Fibroblast of lung (primary cell): Measurements from ENCODE around the gene SLC25A51. TPM values are rescaled to one million over a fixed set of nuclear protein-coding genes. Genes with fewer than 3 reads are reported as not detected.
A peak's percentile ranks its signal among the peaks of the same experiment; 100 is the strongest.

Source experiments
- DNase-seq, 2 donors: peaks; one replicate each; pipeline versions ENCODE4 v3.0.0 to v3.0.0-alpha.2; 2010; ENCODE audit warnings: low read depth in 2 of 2
- H2AFZ ChIP-seq: 2 replicates; pipeline ENCODE4 v1.5.1; 2012; ENCODE audit warnings: low read length, control low read depth, inconsistent platforms
- H3K27ac ChIP-seq: 2 replicates; pipeline ENCODE4 v1.5.1; 2011; ENCODE audit warnings: low read length, control low read depth; ENCODE audit not compliant: insufficient read depth
- H3K27me3 ChIP-seq: 2 replicates; pipeline ENCODE4 v1.5.1; 2011; ENCODE audit warnings: mild to moderate bottlenecking, low read length; ENCODE audit not compliant: control insufficient read depth, insufficient read depth
- H3K36me3 ChIP-seq: 2 replicates; pipeline ENCODE4 v1.5.1; 2011; ENCODE audit warnings: low read length; ENCODE audit not compliant: control insufficient read depth, insufficient read depth
- H3K4me1 ChIP-seq: 2 replicates; pipeline ENCODE4 v1.5.1; 2011; ENCODE audit warnings: low read length; ENCODE audit not compliant: control insufficient read depth, insufficient read depth; ENCODE audit errors: extremely low read depth
- H3K4me2 ChIP-seq: 2 replicates; pipeline ENCODE4 v1.5.1; 2011; ENCODE audit warnings: low read length, control low read depth; ENCODE audit not compliant: insufficient read depth; ENCODE audit errors: extremely low read depth
- H3K4me3 ChIP-seq, 4 experiments: fragments of 200-600 bp in 1 of 4; sonication (generic) in 1 of 4; replicated peaks in 1 of 4; 2 replicates each; pipeline ENCODE4 v1.5.1; 2011 to 2016; ENCODE audit warnings: low read length in 4 of 4, low read depth in 3 of 4, mild to moderate bottlenecking in 3 of 4, control low read depth in 2 of 4, inconsistent platforms in 1 of 4, mixed read lengths in 1 of 4; ENCODE audit not compliant: insufficient read depth in 1 of 4; ENCODE audit errors: control extremely low read depth in 1 of 4
- H3K79me2 ChIP-seq: 2 replicates; pipeline ENCODE4 v1.5.1; 2012; ENCODE audit warnings: mild to moderate bottlenecking, low read length, inconsistent platforms; ENCODE audit not compliant: control insufficient read depth, insufficient read depth
- H3K9ac ChIP-seq: 2 replicates; pipeline ENCODE4 v1.5.1; 2011; ENCODE audit warnings: mild to moderate bottlenecking, low read length, control low read depth; ENCODE audit not compliant: insufficient read depth
- H3K9me3 ChIP-seq: 2 replicates; pipeline ENCODE4 v1.5.1; 2012; ENCODE audit warnings: low read depth, low read length; ENCODE audit not compliant: control insufficient read depth, insufficient read depth
- H4K20me1 ChIP-seq: 2 replicates; pipeline ENCODE4 v1.5.1; 2011; ENCODE audit warnings: low read length; ENCODE audit not compliant: control insufficient read depth, insufficient read depth; ENCODE audit errors: extremely low read depth
- EZH2 ChIP-seq: IDR thresholded peaks from 2 replicates; pipeline ENCODE4 v1.5.1; 2012; ENCODE audit warnings: low read length, control low read depth, mild to moderate bottlenecking; ENCODE audit errors: missing control alignments
- polyA plus RNA-seq, 2 donors: library from polyadenylated mRNA; depleted of rRNA in 1 of 2; stranded (reverse) in 1 of 2; unstranded in 1 of 2; fragments of >200 nt; gene quantifications; 2 replicates each; pipeline ENCODE4 v1.2.1, GENCODE V29; 2011 to 2012; ENCODE audit warnings: missing spikeins in 1 of 2
- total RNA-seq: library from RNA; depleted of rRNA; stranded (reverse); fragments of >200 nt; gene quantifications from 2 replicates; pipeline ENCODE4 v1.2.1, GENCODE V29; 2014
- TF ChIP-seq, protein P1 (sequence below), 2 donors: IDR thresholded peaks in 1 of 2; conservative IDR thresholded peaks in 1 of 2; 1 replicate in 1 of 2; 2 replicates in 1 of 2; pipeline ENCODE4 v1.5.1; 2011 to 2012; ENCODE audit warnings: low read length in 2 of 2, control low read depth in 1 of 2, inconsistent platforms in 1 of 2, low read depth in 1 of 2, mild to moderate bottlenecking in 1 of 2

Gene SLC25A51
- total and polyA plus RNA-seq, 2 donors (not counting 1 experiment from before 2014, with no cell fraction given): 39.3 to 100 TPM

GRCh38 chr9:37951671-37952449 lies 47.9 kb upstream of the SLC25A51 start:
- TF ChIP-seq, protein P1, sequence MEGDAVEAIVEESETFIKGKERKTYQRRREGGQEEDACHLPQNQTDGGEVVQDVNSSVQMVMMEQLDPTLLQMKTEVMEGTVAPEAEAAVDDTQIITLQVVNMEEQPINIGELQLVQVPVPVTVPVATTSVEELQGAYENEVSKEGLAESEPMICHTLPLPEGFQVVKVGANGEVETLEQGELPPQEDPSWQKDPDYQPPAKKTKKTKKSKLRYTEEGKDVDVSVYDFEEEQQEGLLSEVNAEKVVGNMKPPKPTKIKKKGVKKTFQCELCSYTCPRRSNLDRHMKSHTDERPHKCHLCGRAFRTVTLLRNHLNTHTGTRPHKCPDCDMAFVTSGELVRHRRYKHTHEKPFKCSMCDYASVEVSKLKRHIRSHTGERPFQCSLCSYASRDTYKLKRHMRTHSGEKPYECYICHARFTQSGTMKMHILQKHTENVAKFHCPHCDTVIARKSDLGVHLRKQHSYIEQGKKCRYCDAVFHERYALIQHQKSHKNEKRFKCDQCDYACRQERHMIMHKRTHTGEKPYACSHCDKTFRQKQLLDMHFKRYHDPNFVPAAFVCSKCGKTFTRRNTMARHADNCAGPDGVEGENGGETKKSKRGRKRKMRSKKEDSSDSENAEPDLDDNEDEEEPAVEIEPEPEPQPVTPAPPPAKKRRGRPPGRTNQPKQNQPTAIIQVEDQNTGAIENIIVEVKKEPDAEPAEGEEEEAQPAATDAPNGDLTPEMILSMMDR (conservative IDR thresholded peaks at IDR 0.05 in 1 of 2, IDR thresholded peaks at IDR 0.05 in 1 of 2; ENCODE audit: low read depth in 1 of 2, low read length in 2 of 2): no peak
- TF ChIP-seq EZH2: no peak
- Histone ChIP-seq H3K27me3 (no peaks in the 10 kb centered on the region), H3K9ac (no peak overlapping the region), H3K4me1 (peaks cover 22% of the 10 kb centered on the region), H3K4me3 (no peak overlapping the region), H2AFZ (no peak overlapping the region), H3K27ac (peak overlapping the region; percentile 96), H3K79me2 (peaks cover 4% of the 10 kb centered on the region), H4K20me1 (no peaks in the 10 kb centered on the region), H3K4me2 (no peak overlapping the region), H3K9me3 (no peaks in the 10 kb centered on the region), H3K36me3 (peaks cover 10% of the 10 kb centered on the region)
- DNase-seq: no peak

DNA sequence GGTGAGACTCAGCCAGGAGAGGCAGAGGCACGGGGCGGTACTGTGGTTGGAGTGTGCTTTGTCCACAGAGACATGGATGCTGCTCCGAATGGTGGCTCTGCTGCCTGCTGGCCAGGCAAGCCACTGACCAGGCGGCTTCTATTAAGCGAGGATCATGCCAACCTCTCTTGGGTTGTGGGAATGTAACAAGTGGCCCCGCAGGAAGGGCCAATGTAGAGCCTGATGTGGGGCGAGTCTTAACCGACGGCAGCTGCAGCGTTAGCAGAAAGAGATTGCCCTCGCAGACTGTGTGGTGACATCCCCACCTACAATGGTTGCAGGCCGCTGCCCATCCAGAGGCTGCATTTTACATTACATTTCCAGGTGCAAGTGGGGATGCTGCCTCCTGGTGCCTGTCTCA lies 46.6 kb upstream of the SLC25A51 start:
- DNase-seq: no peak
- no peak overlapping the region for H2AFZ ChIP-seq
- H3K36me3 ChIP-seq: peaks cover 16% of the 10 kb centered on the region
- no peak overlapping the region for H3K4me3 ChIP-seq
- H3K27me3 ChIP-seq: no peaks in the 10 kb centered on the region
- H3K9ac ChIP-seq: no peak overlapping the region
- no peaks in the 10 kb centered on the region for H4K20me1 ChIP-seq
- peaks cover 2% of the 10 kb centered on the region for H3K79me2 ChIP-seq
- no peak for TF ChIP-seq EZH2
- TF ChIP-seq, protein P1 (conservative IDR thresholded peaks at IDR 0.05 in 1 of 2, IDR thresholded peaks at IDR 0.05 in 1 of 2; ENCODE audit: low read depth in 1 of 2, low read length in 2 of 2): no peak
- no peaks in the 10 kb centered on the region for H3K9me3 ChIP-seq
- H3K27ac ChIP-seq: no peak overlapping the region
- H3K4me1 ChIP-seq: peaks cover 22% of the 10 kb centered on the region
- H3K4me2 ChIP-seq: no peak overlapping the region

GRCh38 chr9:37949576-37949975 lies 45.6 kb upstream of the SLC25A51 start:
- peaks cover 27% of the 10 kb centered on the region for H3K4me1 ChIP-seq
- H3K27me3 ChIP-seq: no peaks in the 10 kb centered on the region
- H3K79me2 ChIP-seq: peaks cover 2% of the 10 kb centered on the region
- H3K4me3 ChIP-seq: no peak overlapping the region
- H4K20me1 ChIP-seq: no peaks in the 10 kb centered on the region
- H2AFZ ChIP-seq: no peak overlapping the region
- no peaks in the 10 kb centered on the region for H3K9me3 ChIP-seq
- no peak overlapping the region for H3K27ac ChIP-seq
- DNase-seq: peak in 1 of 2 donors; percentile 42
- H3K36me3 ChIP-seq: peaks cover 14% of the 10 kb centered on the region
- no peak overlapping the region for H3K4me2 ChIP-seq
- TF ChIP-seq, protein P1 (conservative IDR thresholded peaks at IDR 0.05 in 1 of 2, IDR thresholded peaks at IDR 0.05 in 1 of 2; ENCODE audit: low read depth in 1 of 2, low read length in 2 of 2): no peak
- TF ChIP-seq EZH2: no peak
- no peak overlapping the region for H3K9ac ChIP-seq
